AG08395 (cell line): ENCODE results near the gene NFATC3.

Experiments
- DNase-seq: peaks from one replicate; pipeline ENCODE4 v3.0.0; 2012; ENCODE audit warnings: mixed read lengths, low spot score

The NFATC3 gene

GRCh38 chr16:68190736-68191510, 105.8 kb downstream of the NFATC3 start:
- no peak for DNase-seq

- DNase-seq = no peak
Measured at GRCh38 chr16:68194251-68194650, 109.1 kb downstream of the NFATC3 start.

- no peak for DNase-seq
Measured at GRCh38 chr16:68197250-68197649, 112.1 kb downstream of the NFATC3 start.

GRCh38 chr16:68200088-68200783, 115.1 kb downstream of the NFATC3 start:
- no peak for DNase-seq

- no peak for DNase-seq
Measured at GRCh38 chr16:68202091-68202519, 116.9 kb downstream of the NFATC3 start.

GRCh38 chr16:68206245-68206644, 121.1 kb downstream of the NFATC3 start:
- no peak for DNase-seq

GRCh38 chr16:68214726-68215125, 129.6 kb downstream of the NFATC3 start:
- DNase-seq = no peak

GRCh38 chr16:68215302-68215701, 130.1 kb downstream of the NFATC3 start:
- no peak for DNase-seq

GRCh38 chr16:68216240-68216639, 131.1 kb downstream of the NFATC3 start:
- no peak for DNase-seq

- no peak for DNase-seq
Measured at GRCh38 chr16:68217506-68217905, 132.3 kb downstream of the NFATC3 start.

- no peak for DNase-seq
Measured at GRCh38 chr16:68219725-68220351, 134.7 kb downstream of the NFATC3 start.

GRCh38 chr16:68223072-68223471, 137.9 kb downstream of the NFATC3 start:
- DNase-seq = no peak

- DNase-seq = no peak
Measured at GRCh38 chr16:68226116-68226515, 140.9 kb downstream of the NFATC3 start.

GRCh38 chr16:68227183-68227793, 142.1 kb downstream of the NFATC3 start:
- DNase-seq = no peak

- no peak for DNase-seq
Measured at GRCh38 chr16:68227850-68228553, 142.8 kb downstream of the NFATC3 start.

- no peak for DNase-seq
Measured at GRCh38 chr16:68228652-68229051, 143.5 kb downstream of the NFATC3 start.

- peak; percentile 88 for DNase-seq
Measured at GRCh38 chr16:68229431-68230175, 144.4 kb downstream of the NFATC3 start.

- no peak for DNase-seq
Measured at GRCh38 chr16:68230176-68230571, 145.0 kb downstream of the NFATC3 start.

GRCh38 chr16:68230956-68231355, 145.8 kb downstream of the NFATC3 start:
- DNase-seq = no peak

- no peak for DNase-seq
Measured at GRCh38 chr16:68231384-68232136, 146.4 kb downstream of the NFATC3 start.
